HG02623 (cell line): ENCODE data around the gene CLCF1.

Experiments
- ATAC-seq: cut with Tn5 transposase; IDR thresholded peaks from one replicate; pipeline ENCODE4 v1.9.1; 2021; ENCODE audit warnings: moderate library complexity; ENCODE audit not compliant: unreplicated experiment

Gene CLCF1

GRCh38 chr11:67396587-67397389, 23.4 kb upstream of the CLCF1 start:
- no peak for ATAC-seq

- ATAC-seq: no peak
These were observed 22.8 kb upstream of the CLCF1 start for GRCh38 chr11:67396259-67396581.

- ATAC-seq: no peak
These were observed 22.3 kb upstream of the CLCF1 start for GRCh38 chr11:67395555-67396258.

GRCh38 chr11:67393990-67394389, 20.6 kb upstream of the CLCF1 start:
- no peak for ATAC-seq

GRCh38 chr11:67393437-67393836, 20.0 kb upstream of the CLCF1 start:
- ATAC-seq: no peak

GRCh38 chr11:67392183-67392715, 18.9 kb upstream of the CLCF1 start:
- no peak for ATAC-seq

GRCh38 chr11:67391304-67392182, 18.1 kb upstream of the CLCF1 start, which contains the start of gene RAD9A:
Gene RAD9A (plus strand): TSS chr11:67391986. CDS start chr11:67392045, 59 bp downstream.
- ATAC-seq: peak; percentile 54

GRCh38 chr11:67390947-67391303, 17.5 kb upstream of the CLCF1 start:
- ATAC-seq: no peak

GRCh38 chr11:67389477-67389876, 16.1 kb upstream of the CLCF1 start:
- no peak for ATAC-seq

- ATAC-seq: no peak
These were observed 14.1 kb upstream of the CLCF1 start for GRCh38 chr11:67387518-67387917.

GRCh38 chr11:67387069-67387468, 13.7 kb upstream of the CLCF1 start:
- ATAC-seq: no peak

GRCh38 chr11:67384851-67385366, 11.5 kb upstream of the CLCF1 start:
- ATAC-seq: no peak

- no peak for ATAC-seq
These were observed 9.1 kb upstream of the CLCF1 start for GRCh38 chr11:67382276-67383136.

- no peak for ATAC-seq
These were observed 8.0 kb upstream of the CLCF1 start for GRCh38 chr11:67381244-67381972.

GRCh38 chr11:67379061-67380058, 6.0 kb upstream of the CLCF1 start:
- no peak for ATAC-seq

GRCh38 chr11:67378544-67378943, 5.1 kb upstream of the CLCF1 start:
- ATAC-seq: no peak

GRCh38 chr11:67376873-67377808, 3.7 kb upstream of the CLCF1 start:
- no peak for ATAC-seq
